ENCODE results near the gene BMP8B.
A peak's percentile ranks its signal among the peaks of the same experiment; 100 is the strongest.

Gene BMP8B

GRCh38 chr1:39722495-39722894, 66.2 kb downstream of the BMP8B start:
- DNase-seq (ENCODE audit: low spot score): no peak

GRCh38 chr1:39721664-39722063, 67.0 kb downstream of the BMP8B start:
- no peak for DNase-seq (ENCODE audit: low spot score)

GRCh38 chr1:39720094-39720999, 68.3 kb downstream of the BMP8B start:
- peak; percentile 78 for DNase-seq (ENCODE audit: low spot score)

- no peak for DNase-seq (ENCODE audit: low spot score)
Observed at GRCh38 chr1:39717809-39718208, 70.9 kb downstream of the BMP8B start.

GRCh38 chr1:39713557-39713956, 75.1 kb downstream of the BMP8B start:
- no peak for DNase-seq (ENCODE audit: low spot score)

GRCh38 chr1:39711966-39712340, 76.7 kb downstream of the BMP8B start:
- DNase-seq (ENCODE audit: low spot score): no peak

GRCh38 chr1:39711104-39711965, 77.3 kb downstream of the BMP8B start:
- DNase-seq (ENCODE audit: low spot score): no peak

GRCh38 chr1:39707506-39707905, 81.2 kb downstream of the BMP8B start:
- DNase-seq (ENCODE audit: low spot score): no peak
